OCI-LY1 (cell line): ENCODE measurements around the gene SUV39H2.

Experiments used
- CTCF ChIP-seq: fragments of 200-600 bp; sonication (generic), shearing (Covaris generic); IDR thresholded peaks from 2 replicates; pipeline ENCODE4 v1.5.1; 2017; ENCODE audit warnings: mild to moderate bottlenecking, antibody characterized with exemption, low read length, moderate library complexity, mixed read lengths
- EZH2 ChIP-seq: fragments of 200-600 bp; sonication (generic), shearing (Covaris generic); IDR thresholded peaks from 2 replicates; pipeline ENCODE4 v1.8.0; 2017; ENCODE audit warnings: borderline replicate concordance, mixed run types, mild to moderate bottlenecking, antibody characterized with exemption, low read length, moderate library complexity, mixed read lengths

GRCh38 chr10:14910953-14911352 is 32.3 kb downstream of the SUV39H2 start:
- TF ChIP-seq CTCF (no peak), EZH2 (no peak)
